Prostate gland (tissue), 2 donors: ENCODE measurements around the gene F7.

Experiments used
- POLR2A ChIP-seq: fragments of 450-650 bp; IDR thresholded peaks from one replicate; pipeline ENCODE4 v1.6.1; 2016; ENCODE audit warnings: antibody characterized with exemption, mild to moderate bottlenecking
- TF ChIP-seq, protein P1 (sequence below), 4 experiments: fragments of 200-600 bp in 2 of 4; fragments of 450-650 bp in 2 of 4; sonication (generic) in 2 of 4; IDR thresholded peaks; 1 replicate in 3 of 4; 2 replicates in 1 of 4; pipeline ENCODE4 v1.5.1; 2016 to 2019; ENCODE audit warnings: antibody characterized with exemption in 4 of 4, mild to moderate bottlenecking in 2 of 4, moderate library complexity in 2 of 4

DNA sequence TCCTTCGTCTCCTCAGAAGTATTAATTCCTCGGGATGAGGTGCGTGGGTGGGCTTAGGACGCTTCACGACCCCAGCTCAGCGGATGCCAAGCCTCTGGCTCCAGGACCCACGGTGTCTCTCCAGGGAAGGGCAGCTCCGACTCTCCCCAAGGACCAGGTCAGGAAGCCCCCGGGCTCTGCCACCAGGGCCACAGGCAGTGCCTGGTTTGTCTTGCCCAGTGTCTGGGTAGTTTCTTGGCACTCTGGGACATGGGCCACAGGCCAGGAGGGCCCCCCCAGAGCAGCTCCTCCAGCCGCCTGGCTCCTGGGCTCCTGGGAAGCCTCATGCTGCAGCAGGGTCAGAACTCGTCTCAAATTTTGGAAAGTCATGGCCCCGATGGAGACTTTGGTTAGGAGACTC is 55.4 kb downstream of the F7 start:
- TF ChIP-seq, protein P1, sequence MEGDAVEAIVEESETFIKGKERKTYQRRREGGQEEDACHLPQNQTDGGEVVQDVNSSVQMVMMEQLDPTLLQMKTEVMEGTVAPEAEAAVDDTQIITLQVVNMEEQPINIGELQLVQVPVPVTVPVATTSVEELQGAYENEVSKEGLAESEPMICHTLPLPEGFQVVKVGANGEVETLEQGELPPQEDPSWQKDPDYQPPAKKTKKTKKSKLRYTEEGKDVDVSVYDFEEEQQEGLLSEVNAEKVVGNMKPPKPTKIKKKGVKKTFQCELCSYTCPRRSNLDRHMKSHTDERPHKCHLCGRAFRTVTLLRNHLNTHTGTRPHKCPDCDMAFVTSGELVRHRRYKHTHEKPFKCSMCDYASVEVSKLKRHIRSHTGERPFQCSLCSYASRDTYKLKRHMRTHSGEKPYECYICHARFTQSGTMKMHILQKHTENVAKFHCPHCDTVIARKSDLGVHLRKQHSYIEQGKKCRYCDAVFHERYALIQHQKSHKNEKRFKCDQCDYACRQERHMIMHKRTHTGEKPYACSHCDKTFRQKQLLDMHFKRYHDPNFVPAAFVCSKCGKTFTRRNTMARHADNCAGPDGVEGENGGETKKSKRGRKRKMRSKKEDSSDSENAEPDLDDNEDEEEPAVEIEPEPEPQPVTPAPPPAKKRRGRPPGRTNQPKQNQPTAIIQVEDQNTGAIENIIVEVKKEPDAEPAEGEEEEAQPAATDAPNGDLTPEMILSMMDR (IDR thresholded peaks at IDR 0.05) = no peak
- TF ChIP-seq POLR2A = no peak
